Stimulated activated CD4-positive, alpha-beta T cell treated with anti-CD3 and anti-CD28 coated beads, TNF-alpha, amount 100 ng/mL, for 24 hours (primary cell): ENCODE measurements around the gene SLC17A2.

ENCODE experiments used
- DNase-seq, 3 experiments: peaks; one replicate each; pipeline ENCODE4 v3.0.0-alpha.2; 2020; ENCODE audit warnings: low read depth in 3 of 3

SLC17A2 gene

DNA sequence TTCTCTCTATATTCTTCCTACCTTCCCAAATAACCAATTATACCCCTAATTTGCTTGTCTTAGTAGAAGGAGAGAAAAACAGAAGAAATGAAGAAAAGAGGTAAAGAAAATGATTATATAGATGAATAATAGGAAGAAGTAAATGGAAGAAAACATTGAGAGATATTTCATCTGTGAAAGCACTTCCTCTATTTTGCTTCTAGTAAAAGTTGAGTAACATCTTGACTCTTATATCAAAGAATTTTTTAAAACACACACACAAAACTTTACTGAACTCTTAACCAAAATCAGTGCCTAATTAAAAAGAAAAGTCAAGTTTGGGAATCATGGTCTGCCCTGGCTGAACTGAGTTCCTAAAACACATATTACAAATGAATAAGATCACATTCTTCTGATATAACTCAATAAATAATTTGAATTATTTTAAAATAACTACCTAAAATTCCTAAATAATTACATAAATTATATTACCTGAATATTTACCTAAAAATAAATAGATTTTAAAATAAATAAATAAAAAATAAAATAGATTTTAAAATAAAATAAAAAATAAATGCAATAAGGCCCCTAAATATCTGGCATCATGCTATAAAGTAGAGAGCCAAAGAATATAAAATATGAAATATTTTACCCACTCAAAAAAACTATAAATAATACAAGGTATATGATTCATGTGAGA is 8.8 kb downstream of the SLC17A2 start:
- no peak for DNase-seq

DNA sequence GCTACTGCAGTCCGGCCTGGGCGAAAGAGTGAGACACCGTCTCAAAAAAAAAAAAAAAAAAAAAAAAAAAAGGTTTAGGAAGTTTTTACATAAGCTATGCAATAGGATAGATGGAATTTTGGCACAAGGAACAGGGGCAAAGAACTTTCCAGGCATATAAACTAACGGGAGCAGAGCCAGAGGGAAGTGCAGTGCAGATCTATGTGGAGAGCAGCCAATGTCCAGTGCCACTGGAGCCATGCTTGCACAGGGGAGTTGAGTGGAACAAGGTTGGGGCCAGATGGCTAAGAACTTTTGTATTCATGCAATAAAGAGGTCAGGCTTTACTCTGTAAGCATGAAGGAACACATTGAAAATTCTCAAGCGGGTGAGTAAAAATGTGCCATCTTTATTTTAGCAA is 10.8 kb downstream of the SLC17A2 start:
- no peak for DNase-seq

- peak in 1 of 3 experiments; percentile 25 for DNase-seq
These were observed 12.3 kb downstream of the SLC17A2 start for GRCh38 chr6:25918083-25918683.

GRCh38 chr6:25916789-25917490 is 13.6 kb downstream of the SLC17A2 start:
- DNase-seq, result no peak

GRCh38 chr6:25916330-25916729 is 14.2 kb downstream of the SLC17A2 start:
- DNase-seq, result no peak

DNA sequence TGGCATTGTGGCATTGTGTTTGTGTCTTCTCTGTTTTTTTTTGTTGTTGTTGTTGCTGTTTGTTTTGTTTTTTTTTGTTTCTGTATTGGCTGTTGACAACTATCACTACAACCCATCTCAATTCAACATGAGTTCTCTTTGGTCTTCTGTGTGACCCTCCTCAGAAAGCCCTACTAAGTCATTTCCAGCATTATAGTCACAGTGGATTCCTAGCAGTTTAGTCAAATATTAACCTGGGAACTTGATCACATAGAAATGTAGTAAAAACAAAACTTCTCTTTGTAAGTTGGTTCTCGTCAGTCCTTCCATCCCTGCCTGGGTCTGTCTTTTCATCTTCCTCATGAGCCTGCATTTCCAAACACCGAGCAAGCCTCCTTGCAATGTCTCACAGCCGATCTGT is 16.8 kb downstream of the SLC17A2 start:
- DNase-seq, result no peak

GRCh38 chr6:25911351-25911750 is 19.1 kb downstream of the SLC17A2 start:
- DNase-seq, result no peak

DNA sequence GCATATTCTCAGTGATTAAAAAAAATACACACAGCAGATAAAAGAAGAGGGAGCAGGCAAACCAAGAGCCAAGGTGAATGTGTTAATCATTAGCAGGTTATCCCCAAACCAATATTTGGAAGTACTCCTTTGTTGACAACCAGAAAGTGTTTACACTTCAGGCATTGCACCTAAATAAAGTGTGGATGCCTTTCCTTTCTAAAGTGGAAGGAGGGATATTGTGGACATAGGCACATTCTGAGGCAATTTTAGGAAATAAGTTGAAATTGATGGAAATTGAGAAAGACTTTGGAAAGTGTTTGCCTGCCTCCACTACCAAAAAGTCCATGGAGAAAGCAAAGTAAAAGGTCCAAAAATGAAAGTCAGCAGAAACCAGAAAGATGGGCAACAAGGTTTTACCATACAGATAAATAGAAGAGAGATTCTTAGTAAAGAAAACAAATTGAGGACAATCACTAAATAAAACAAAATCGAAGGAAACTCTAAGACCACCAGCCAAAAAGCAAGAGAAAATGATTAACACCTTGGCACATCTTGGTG is 22.9 kb downstream of the SLC17A2 start:
- DNase-seq, result no peak

- no peak for DNase-seq
These were observed 26.9 kb downstream of the SLC17A2 start for GRCh38 chr6:25903467-25904099.

- DNase-seq, result no peak
These were observed 28.4 kb downstream of the SLC17A2 start for GRCh38 chr6:25902071-25902470.

GRCh38 chr6:25900843-25901242 is 29.6 kb downstream of the SLC17A2 start:
- DNase-seq, result no peak

GRCh38 chr6:25899580-25900408 is 30.7 kb downstream of the SLC17A2 start:
- no peak for DNase-seq

DNA sequence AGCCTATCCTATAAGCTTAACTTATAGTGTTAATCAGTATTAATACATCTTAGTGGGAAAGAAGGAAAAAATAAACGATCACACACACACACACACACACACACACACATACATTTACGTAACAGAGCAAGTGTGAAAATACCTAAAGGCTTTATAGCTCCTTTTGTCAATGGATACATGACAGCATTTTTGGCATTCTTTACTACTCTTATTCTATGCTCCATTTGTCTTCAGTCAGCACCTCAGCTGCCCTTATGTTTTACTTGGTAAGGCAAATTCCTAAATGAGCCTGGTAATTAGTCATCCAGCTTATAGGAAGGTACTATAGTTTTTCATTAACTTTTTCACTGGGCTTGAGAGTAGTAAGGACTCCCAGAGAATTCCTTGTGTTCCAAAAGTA is 31.4 kb downstream of the SLC17A2 start:
- DNase-seq, result no peak

DNA sequence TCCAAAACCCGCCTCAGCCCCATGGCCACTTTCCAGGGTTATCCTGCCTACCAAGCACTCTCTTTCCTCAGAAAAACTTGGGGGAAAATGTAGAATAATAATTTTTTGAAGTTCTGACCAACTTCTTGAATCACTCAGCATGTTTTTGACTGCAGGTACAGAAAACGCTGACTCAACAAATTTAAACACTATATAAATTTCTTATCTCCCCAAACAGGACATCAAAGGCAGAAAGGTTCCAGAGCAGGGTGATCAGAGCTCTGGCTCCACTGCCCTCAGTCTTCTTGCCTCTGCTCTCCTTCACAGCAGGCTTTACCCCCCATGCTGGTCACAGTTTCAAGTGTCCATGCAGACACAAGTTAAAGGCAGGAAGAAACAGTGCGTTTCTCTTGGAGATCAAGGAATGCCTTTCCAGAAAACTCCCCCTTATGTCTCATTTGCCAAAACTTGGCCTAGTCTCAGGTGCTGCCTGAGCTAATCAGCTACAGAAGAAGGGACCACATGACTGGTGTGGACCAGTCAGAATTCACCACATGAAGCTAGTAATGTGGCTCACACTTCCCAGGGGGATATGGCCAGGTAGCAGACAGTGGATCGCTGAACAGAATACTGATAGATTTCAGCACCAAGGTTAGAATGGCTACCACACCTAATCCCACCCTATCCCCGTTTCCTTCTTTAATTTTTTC is 32.1 kb downstream of the SLC17A2 start:
- no peak for DNase-seq

GRCh38 chr6:25896252-25896651 is 34.2 kb downstream of the SLC17A2 start:
- DNase-seq, result no peak

DNA sequence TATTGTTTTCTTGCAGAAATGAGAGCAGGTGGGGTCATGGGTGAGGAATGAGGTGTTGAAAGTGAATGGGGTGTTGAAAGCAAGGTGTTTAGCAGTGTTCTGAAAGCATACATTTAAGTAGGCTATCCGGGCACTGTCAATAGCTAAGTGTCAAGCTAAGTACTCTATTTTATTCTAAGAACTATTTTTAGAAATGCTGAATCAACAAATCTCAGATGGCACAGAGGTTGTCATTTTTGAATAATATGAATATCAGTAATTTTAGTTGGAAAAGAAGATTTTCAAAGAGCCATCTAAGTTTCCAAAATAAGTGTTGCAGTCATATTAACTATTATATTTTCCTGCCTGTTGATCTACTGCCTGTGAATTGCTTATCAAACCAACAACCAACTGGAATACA is 34.7 kb downstream of the SLC17A2 start:
- DNase-seq, result no peak

DNA sequence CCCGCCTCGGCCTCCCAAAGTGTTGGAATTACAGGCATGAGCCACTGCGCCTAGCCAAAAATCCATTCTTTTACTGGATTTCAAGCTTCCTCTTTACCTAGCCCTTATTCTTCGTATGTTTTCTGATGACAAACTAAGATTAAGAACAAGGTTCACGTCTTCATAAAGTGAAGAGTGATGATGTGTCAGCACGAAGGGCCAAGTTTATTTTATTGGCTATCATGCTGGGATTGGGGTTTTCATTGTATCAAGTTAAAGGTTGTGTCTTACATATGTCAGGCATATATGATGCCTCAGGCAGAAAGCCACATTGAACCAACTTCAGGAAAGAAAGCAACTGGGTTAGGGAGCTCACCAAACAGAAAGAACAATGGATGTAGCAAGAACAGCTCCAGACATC is 36.7 kb downstream of the SLC17A2 start:
- DNase-seq, result no peak

- no peak for DNase-seq
These were observed 37.6 kb downstream of the SLC17A2 start for GRCh38 chr6:25892877-25893276.

GRCh38 chr6:25889877-25890853 is 40.3 kb downstream of the SLC17A2 start:
- no peak for DNase-seq

GRCh38 chr6:25888626-25889025 is 41.9 kb downstream of the SLC17A2 start:
- no peak for DNase-seq
